Stimulated activated CD4-positive, alpha-beta T cell treated with anti-CD3 and anti-CD28 coated beads, Interleukin-4, amount 100 ng/mL, for 48 hours (primary cell): ENCODE data around the gene DHRS2.

Experiments used
- DNase-seq, 2 donors: peaks; one replicate each; pipeline ENCODE4 v3.0.0-alpha.2; 2020; ENCODE audit warnings: low read depth in 2 of 2

DHRS2 gene

DNA sequence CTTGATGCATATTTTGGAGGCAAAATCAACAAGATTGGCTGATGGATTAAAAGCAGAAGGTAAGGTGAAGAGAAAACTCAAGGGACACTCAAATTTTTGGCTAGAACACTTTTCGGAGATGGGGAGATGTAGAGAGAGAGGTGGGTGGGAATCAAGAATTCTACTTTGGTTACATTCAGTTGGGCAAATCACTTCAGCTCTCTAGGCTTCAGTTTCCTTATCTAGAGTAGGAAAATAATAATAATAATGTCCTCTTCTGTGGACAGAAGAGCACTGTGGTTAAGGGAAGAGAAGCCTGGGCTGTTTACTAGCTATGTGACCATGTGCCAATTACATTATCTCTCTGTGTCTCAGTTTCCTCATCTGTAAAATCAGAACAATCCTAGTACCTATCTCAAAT lies 23.4 kb upstream of the DHRS2 start:
- DNase-seq: no peak

DNA sequence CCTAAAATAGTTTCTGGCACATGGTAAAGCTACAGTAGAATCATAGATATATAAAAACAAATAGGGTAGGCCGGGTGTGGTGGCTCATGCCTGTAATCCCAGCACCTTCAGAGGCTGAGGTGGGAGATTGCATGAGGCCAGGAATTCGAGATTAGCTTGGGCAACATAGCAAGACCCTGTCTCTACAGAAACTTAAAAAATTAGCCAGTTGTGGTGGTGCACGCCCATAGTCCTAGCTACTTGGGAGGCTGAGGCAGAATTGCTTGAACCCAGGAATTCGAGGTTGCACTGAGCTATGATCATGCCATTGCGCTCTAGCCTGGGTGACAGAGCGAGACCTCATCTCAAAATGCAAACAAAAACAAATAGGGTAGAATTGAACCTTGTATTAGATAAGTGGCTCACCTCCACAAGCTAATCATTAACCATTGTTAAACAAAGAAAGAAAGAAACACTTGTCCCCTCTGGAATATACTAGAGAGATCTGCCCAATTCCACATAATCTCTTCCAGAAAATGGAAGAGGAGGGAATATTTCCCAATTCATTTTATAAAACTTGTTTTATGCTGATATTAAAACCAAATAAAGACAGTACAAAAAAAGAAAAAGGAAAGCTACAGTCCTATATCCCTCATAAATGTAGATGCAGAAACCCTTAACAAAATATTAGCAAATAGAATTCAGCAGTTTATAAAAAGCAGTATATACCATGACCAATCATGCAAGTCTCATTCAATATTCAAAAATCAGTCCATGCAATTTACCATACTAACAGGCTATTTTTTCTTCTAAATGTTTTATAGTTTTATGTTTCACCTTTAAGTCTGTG lies 22.7 kb upstream of the DHRS2 start:
- DNase-seq: no peak

DNA sequence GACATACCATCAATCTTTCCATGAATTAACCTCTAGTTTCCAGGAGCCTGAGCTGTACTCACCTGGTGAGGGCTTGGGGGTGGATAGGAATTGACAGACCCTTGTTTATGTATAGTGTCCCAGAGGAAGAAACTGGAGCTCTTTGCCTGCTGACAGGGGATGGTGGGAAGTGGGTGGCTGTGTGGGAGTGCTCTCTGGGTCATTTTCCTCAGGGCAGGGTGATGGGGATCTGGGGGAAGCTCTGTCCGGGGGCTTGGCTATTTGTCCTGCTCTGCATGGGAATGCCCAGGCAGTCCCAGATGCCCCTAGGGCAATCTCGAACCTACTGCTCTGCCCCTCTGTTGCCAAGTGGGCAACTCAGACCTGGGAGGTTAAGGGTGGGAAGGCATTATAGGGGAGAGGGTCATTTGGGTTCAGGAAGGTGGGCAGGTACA lies 21.8 kb upstream of the DHRS2 start:
- DNase-seq: no peak

DNA sequence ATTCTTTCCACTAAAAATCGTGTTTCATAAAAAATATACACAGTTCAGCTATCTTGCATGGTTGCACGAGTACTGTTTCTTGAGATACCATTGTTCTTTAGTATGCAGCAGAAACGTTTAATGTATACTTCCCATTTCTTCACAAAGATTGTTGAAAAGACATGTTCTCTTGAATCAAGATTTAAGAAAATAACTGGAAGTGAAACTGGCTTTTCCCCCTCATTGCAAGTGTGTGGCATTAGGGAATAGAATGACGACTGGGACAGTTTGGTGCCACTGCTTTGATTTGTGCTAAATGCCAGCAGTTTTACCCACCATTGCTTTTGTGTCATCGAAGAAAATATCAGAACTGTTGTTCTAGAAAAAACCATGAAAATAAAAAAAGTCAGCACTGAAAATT lies 20.3 kb upstream of the DHRS2 start:
- no peak for DNase-seq

DNA sequence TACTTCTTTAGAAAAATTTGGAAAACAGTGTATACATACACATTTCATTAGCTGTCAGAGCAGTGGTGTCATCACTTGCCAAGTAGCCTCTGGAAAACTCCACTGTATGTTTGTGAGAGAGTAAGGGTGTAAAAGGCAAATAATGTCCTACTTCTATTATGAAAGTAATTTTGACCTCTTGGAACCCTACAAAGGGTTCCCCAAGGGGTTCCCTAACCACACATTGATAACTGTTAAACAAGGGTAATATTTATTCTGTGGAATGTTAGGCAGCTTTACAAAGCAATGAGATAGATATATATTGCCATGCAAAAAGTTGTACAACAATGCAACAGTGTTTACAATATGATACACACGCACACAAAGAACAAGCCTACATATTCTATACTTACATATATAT lies 18.6 kb upstream of the DHRS2 start:
- DNase-seq: no peak

DNA sequence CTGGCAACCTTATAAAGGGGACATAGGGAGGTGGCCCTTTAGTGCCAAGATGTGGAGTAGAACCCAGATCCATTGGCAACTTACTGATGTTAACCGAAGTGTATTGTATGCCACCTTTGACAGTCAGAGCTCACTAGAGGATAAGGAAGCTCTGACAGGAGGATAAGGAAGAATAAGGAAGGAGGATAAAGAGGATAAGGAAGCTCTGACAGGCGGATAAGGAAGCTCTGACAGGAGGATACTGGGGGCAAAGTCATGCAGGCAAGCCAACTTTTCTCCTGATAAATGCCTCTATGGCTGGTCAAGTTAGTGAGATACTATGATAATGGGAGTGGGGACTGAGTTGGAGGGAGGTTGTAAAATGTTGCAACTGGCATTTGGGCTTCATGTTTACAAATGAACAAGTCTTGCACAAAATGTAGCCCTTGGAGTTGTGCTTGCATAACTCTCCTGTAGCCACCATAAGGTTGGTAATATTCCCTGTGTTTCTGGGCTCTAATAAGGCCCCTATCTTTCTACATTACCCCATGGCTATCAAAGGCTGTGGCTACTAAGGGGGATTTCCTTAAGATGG lies 17.7 kb upstream of the DHRS2 start:
- DNase-seq: no peak

DNA sequence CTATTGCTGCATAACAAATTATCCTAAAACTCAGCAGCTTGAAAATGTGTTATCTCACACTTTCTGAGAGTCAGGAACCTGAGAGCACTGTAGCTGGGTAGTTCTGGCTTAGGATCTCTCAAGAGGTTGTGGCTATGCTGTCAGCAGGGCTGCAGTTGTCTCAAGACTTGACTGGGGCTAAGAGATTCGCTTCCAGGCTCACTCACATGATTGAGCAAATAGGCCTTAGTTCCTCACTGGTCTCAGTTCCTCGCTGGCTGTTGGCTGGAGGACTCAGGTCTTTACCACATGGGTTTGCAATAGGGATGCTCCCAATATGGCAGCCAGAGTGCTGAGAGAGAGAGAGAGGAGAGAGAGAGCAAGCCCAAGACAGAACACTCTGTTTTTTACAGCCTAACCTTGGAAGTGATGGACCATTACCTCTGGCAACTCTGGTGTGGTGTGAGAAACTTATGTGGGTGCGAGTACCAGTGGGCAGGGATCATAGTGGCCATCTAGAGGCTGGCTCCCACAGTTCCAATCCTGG lies 15.9 kb upstream of the DHRS2 start:
- no peak for DNase-seq

DNA sequence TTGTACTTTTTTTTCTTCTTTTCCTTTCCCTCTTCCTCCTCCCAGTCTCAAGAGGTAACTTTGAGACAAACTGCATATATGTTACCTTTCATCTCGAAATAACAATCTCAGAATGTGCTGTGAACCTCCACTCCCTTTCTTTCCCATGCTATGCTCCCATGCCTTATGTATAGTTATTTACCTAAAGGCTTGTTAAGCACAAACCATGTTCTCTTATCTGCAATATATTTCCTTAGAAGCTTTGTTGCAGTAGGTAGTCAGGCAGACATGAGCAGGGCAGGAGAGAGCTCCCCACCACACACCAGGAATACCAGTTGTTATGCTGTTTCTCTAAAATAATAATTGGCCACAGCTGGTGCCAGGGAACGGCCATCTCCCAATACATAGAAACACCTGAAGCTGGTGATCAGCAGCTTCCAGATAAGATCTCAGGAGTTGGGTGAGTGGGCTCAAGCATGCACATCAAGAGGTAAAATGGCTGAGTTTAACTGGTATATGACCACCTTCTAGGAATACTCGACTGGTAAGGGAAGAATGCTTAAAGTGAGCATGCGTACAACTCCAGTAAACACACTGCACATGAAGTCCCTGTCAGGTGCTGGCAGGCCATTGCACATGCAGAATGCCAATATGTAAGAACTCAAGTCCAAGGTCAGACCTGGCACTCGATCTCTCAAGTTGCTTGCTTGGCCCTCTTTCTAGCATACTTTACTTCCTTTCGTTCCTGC lies 14.8 kb upstream of the DHRS2 start:
- no peak for DNase-seq

DNA sequence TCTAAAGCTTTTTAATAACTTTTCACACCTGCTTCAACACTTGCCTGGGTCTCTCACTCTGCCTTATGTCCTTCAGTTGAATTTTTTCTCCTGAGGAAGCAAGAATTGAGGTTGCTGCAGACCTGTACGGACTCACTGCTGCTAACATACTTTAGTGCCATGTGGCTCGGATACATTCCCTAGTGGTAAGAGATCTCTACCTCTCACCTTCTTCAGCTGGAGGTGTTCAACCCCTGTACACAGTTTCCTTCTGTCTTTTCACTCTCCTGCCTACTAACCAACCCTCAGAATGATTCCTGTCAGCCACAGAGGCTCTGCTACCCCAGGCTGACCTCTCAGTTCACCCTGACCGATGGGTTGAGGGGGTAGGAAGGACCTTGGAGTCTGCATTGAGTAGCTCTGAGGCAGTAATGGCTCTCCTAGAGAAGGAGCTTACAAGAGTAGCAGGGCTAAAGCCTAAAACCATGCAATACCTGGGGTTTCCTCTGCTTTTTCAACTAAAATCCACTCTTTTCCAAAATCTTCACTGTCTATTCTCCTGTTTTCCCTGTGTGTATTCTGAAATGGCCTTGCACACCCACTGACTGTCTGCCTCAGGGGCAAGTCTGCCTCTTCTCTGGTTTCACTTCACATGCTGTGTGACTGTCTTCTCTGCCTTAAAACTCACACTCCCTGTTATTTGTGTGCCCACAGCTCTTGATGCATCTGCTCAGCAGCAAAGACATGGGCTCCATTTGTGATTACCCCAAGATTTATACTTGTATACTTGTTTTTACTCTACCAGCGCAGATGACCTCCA lies 14.0 kb upstream of the DHRS2 start:
- no peak for DNase-seq

DNA sequence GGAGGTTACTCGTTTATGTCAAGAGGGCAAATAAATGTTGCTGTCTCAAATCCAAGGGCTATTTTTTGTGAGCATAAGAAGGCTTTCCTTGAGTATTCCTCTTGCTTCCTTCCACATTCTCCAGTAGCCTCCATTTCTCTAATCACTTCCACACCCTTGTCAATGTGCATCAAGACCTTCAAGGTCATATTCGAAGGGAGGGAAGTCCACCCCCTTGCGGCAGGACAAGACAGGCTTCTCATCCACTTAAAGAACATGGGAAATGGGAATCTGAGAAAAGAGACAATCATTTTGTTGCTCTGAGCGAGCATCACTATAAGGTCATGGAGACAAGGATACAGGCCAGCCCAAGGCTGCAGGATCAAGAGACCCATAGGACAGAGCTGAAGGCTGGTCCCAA lies 13.2 kb upstream of the DHRS2 start:
- DNase-seq: no peak

DNA sequence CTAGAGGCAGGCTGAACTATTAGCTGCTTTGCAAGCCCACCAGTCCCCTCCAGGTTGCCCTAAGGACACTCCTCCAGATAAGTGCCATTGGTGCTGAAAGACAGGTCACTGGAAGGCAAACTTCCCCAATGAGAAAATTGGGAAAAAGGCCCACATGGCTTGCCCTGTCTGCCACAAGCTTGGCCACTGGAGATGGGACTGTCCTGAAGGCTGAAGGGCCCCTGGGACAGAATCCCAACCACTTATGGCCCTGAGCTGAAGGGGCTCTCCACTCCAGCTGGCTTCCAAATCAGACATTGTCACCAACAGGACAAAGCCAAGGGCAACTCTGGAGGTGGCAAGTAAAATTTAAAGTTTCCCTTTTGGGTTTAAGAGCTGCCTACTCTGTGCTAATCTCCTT lies 12.2 kb upstream of the DHRS2 start:
- DNase-seq: no peak

DNA sequence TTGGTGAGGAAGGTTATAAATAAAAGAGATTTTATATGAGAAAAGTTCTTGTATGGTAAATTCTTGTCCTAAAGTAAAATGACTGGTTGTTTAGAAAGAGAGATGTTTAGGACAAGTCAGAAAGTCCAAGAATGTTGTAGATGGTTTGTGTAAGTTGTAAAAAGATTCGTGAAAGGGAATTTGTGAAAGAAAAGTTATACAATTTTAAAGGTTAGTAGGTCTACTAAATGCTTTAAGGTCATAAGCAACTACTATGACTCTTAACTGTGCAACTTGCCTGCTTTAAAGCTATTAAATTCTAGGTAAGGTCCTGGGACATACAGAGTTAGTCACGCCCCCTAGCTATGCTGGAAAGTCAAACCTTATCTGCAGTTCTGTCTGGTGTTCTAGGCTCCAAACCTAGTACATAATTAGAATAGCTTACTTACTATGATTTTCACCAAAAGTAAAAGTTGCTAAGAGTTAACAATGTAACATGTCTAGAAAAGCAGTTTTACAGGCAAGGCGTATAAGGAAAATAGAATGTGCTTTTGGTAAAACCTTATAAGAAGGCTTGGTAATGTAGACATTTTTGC lies 11.2 kb upstream of the DHRS2 start:
- DNase-seq: no peak

DNA sequence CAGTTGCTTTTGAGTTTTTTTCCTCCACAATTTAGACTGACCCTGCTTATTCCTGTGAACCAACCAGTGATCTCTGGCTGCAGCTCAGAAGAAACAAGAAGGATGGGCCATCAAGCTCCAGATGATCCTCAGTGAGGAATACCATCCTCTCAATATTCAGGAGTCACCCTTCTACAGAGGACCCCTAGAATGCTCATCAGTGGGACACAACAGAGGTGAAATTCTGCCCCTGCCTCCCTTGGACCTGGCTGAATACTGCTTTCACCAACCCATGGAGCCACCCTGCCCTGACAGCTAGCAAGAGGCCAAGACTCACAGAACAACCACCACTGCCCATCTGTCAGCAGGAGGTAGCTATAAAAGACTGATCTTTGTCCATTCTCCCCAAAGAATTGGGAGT lies 9.2 kb upstream of the DHRS2 start:
- DNase-seq: no peak

DNA sequence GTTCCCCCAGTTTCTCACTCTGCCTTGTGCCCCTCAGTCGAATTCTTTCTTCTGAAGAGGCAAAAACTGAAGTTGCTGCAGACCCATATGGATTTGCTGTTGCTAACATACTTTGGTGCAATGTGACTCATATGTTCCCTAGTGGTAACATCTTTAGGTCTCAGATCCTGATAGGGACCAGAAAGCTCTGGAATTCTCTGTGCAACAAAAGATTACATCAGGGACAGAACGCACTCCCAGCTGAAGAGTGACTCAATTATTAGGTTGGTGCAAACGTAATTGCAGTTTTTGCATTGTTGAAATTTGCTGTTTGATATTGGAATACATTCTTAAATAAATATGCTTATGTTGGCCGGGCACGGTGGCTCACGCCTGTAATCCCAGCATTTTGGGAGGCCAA lies 8.2 kb upstream of the DHRS2 start:
- DNase-seq: no peak

DNA sequence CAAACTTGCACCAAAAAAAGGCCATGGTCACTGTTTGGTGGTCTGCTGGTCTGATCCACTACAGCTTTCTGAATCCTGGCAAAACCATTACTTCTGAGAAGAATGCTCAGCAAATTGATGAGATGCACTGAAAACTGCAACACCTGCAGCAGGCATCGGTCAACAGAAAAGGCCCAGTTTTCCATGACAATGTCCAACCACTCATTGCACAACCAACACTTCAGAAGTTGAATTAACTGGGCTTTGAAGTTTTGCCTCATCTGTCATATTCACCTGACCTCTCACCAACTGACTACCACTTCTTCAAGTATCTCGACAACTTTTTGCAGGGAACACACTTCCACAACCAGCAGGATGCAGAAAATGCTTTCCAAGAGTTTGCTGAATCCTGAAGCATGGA lies 7.0 kb upstream of the DHRS2 start:
- DNase-seq: no peak

DNA sequence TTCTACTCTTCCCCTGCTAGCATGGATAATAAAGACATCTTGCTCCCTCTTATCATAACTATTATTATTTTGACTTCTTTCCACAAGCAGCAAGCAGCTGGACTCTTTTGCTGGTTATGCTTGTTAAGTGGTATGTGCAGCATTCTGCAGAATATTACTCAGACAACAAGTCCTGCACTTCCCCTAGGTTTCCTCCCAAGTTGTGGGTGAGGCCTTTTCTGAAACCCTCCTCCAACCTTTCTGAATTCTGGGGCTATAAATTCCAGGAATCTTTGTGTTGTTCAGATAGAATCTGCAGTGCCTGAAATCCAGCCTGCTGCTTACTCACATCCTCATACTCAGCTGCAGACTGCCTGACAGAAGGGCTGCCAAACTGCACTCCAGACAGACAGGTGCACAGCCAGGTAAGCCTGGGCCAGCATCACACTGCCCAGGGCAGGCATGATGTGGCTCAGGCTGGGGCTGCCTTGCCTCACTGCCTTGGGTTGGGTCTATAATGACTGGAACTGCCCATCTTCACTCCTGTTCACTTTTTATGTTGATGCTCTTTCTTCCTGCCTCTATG lies 6.2 kb upstream of the DHRS2 start:
- no peak for DNase-seq

DNA sequence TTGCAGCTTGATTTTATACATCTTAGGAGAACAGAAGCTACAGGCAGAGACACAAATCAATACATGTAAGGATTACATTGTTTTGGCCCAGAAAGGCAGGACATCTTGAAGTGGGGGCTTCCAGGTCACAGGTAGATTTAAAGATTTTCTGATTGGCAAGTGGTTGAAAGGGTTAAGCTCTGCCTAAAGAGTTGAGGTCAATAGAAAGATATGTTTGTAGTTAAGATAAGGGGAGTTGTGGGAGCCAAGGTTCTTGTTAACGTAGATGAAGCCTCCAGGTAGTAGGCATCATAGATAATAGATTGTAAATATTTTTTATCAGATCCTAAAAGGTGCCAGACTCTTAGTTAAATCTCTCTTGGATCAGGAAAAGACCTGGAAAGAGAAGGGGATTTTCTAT lies 5.5 kb upstream of the DHRS2 start:
- DNase-seq: no peak

DNA sequence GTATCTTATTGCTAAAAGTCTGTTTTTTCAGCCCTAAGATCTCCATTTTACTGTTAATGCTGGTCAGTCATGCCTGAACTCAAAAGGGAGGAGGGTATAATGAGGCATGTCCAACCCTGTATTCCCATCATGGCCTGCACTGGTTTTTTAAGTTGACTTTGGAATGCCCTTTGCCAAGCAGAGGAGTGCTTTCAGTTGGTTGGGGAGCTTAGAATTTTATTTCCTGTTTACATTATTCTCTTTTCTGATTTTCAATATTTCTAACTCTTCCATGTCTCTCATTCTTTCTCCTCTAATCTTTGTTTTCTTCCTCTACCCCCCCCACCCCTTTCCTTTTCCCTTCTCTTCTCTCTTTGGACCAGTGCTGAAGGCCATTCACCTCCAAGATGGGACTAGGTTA lies 4.9 kb upstream of the DHRS2 start:
- DNase-seq: no peak

DNA sequence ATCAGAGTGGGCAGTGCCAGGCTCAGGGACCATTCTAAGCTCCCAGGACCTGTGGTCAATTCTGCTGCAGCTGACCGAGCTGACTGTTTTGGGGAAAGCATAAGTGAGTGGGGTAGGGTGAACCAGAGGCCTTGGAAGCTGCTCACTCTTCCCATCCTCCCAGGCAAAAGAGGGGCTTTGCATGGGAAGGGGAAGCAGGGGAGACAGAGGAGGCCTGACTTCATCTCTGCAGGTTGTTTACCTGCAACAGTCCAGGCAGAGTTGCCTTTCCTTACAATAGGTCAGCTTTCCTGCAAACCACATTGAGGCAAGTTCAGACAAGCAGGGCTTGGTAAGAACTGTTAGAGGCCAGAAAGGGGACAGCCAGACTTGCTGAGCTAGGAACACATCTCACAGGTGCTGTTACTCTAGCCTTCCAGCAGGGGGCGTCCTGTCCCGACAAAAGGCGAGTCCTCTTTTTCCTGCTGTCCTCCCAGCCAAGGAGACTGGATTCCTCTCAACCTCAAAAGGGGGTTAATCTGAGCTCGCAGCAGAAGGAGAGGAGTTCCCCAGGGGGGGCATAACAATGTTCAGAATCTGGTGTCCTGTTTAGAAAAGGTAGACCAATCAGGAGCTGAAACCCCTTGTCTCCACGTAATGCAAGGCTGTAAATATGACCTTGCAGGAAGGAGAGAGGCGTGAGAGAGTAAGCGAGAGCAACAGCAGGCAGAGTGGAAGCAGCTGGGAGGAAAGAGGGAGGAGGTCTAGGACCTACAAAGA lies 4.3 kb upstream of the DHRS2 start:
- DNase-seq: peak; percentile 65 to 70

DNA sequence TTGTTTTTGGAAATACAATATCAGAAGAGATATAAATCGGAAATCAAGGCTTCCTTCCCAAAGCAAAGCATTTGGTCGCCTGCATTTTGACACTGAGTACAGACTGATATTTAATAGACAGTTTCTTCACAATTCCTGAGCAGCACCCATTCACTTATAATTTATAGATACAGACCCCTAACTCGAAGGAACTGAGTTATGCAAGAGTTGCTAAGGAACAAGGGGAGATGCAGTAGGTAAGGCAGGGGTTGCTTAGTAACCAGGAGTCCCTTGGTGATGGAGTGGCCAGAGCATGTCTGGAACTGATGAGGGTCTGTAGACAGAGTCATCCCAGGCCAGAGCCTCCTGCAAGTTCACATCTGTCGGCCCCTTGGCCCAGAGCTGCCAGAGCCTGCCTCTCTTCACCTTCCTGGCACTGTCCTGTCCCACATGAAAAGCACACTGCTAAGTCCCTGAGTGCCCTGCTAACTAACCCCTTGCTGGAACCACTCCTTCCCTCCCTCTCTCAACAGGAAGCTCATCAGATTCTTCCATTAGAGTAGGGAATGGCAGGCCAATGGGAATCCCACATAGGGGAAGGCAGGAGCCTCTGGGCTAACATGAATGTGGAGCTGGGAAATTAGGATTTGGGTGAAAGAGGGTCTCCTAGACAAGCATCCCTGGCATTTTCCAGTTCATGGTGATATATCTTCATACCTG lies 3.6 kb upstream of the DHRS2 start:
- no peak for DNase-seq
